ENCODE results near the gene CD177. TPM values are rescaled to one million over a fixed set of nuclear protein-coding genes. Genes with fewer than 3 reads are reported as not detected.
A peak's percentile ranks its signal among the peaks of the same experiment; 100 is the strongest.

Gene CD177
- total and polyA plus RNA-seq, 2 of the 8 experiments (the other 6 are each of a cell fraction or from before 2014, with no cell fraction given): 3.4 to 10.0 TPM

- H3K4me1 ChIP-seq (replicated peaks in 1 of 4; ENCODE audit: control insufficient read depth in 3 of 4, insufficient read depth in 4 of 4, low read length in 3 of 4): peaks cover 0 to 3% (median under 1%) of the 10 kb centered on the region in 4 experiments; a peak in 2 of 7 replicates
- H4K8ac ChIP-seq (ENCODE audit: extremely low read depth, insufficient read depth, low read length): no peak overlapping the region
- DNase-seq (ENCODE audit: low read depth in 1 of 2, low spot score in 2 of 2): peak; percentile 17 to 92
- POLR2A ChIA-PET (ENCODE audit: partially characterized antibody): interaction anchor here (0.7 kb wide), 1 partner anchor 15 kb away, joined by 3 read pairs; no protein-coding TSS in a partner anchor
- H2BK120ac ChIP-seq (replicated peaks; ENCODE audit: low read depth, low read length): no peak overlapping the region
- 27% methylated on average over 27 of the region's 27 CpGs; no CpG with 5 or more reads in 1 of the 2 experiments for WGBS, 2 experiments (ENCODE audit: extremely low coverage in 1 of 2, insufficient coverage in 1 of 2, insufficient read length in 1 of 2, insufficient replicate concordance in 2 of 2, low coverage in 1 of 2, low lambda C conversion rate in 2 of 2, missing lambda C conversion rate in 1 of 2)
- no peak overlapping the region for H4K5ac ChIP-seq (ENCODE audit: insufficient read length, low read depth, low read length)
- no peak overlapping the region for H3K56ac ChIP-seq (replicated peaks; ENCODE audit: insufficient read length, low read depth, low read length)
- H3K9me3 ChIP-seq (ENCODE audit: insufficient read depth in 2 of 2, low read depth in 1 of 2, low read length in 1 of 2): peaks cover 0 to 7% of the 10 kb centered on the region in 2 experiments; a peak in 1 of 4 replicates
- no peak overlapping the region for H3K9ac ChIP-seq (replicated peaks in 1 of 4; ENCODE audit: extremely low read depth in 1 of 4, low read depth in 3 of 4, low read length in 3 of 4)
- no peak overlapping the region for H3K18ac ChIP-seq (ENCODE audit: extremely low read depth, low read length)
- H3K27ac ChIP-seq (ENCODE audit: low read depth, low read length): no peak overlapping the region
- H3K4me2 ChIP-seq (ENCODE audit: insufficient read depth in 1 of 2, low read depth in 2 of 2, low read length in 2 of 2): peak overlapping the region in 1 of 2 experiments; percentile 69; a peak in 3 of 4 replicates
- H2AFZ ChIP-seq (ENCODE audit: low read length): peak overlapping the region; percentile 95
- H4K20me1 ChIP-seq (replicated peaks in 1 of 2; ENCODE audit: control insufficient read depth in 1 of 2, insufficient read depth in 2 of 2, low read length in 2 of 2): no peaks in the 10 kb centered on the region
- H3K36me3 ChIP-seq (ENCODE audit: control insufficient read depth in 2 of 4, insufficient read depth in 4 of 4, low read length in 3 of 4): no peaks in the 10 kb centered on the region
- H2BK5ac ChIP-seq (ENCODE audit: low read depth, low read length): 0 out of 2 replicates have a peak overlapping the region, but pooled peaks have one; percentile 16
- no peak overlapping the region for H3K23ac ChIP-seq (ENCODE audit: insufficient read length)
- no peaks in the 10 kb centered on the region for H3K23me2 ChIP-seq (ENCODE audit: low read depth, low read length)
- no peak overlapping the region for H2AK5ac ChIP-seq (ENCODE audit: low read depth, low read length)
- CTCF ChIA-PET (ENCODE audit: partially characterized antibody): no interaction called here
- no peak overlapping the region for H2BK15ac ChIP-seq (ENCODE audit: low read length)
- no peak overlapping the region for H3K14ac ChIP-seq (ENCODE audit: insufficient read length)
- FAIRE-seq: peak; percentile 90
- no peaks in the 10 kb centered on the region for H3K79me1 ChIP-seq (ENCODE audit: low read depth, low read length)
- H3K79me2 ChIP-seq (ENCODE audit: control insufficient read depth in 1 of 2, insufficient read depth in 2 of 2, low read length in 2 of 2): no peaks in the 10 kb centered on the region
- peak overlapping the region in 2 of 4 experiments; percentile 23 to 50; a peak in 5 of 8 replicates for H3K4me3 ChIP-seq (ENCODE audit: extremely low read depth in 1 of 4, insufficient read depth in 2 of 4, low read depth in 3 of 4, low read length in 4 of 4)
- H3K4ac ChIP-seq (replicated peaks; ENCODE audit: insufficient read length, low read depth, low read length): no peak overlapping the region
- no peak overlapping the region for H4K91ac ChIP-seq (replicated peaks; ENCODE audit: insufficient read length, low read length)
- H2BK20ac ChIP-seq (ENCODE audit: low read length): 0 out of 2 replicates have a peak overlapping the region, but pooled peaks have one; percentile 32
- no peaks in the 10 kb centered on the region for H3K27me3 ChIP-seq (replicated peaks in 1 of 4; ENCODE audit: control insufficient read depth in 3 of 4, extremely low read depth in 1 of 4, insufficient read depth in 3 of 4, low read length in 3 of 4)
- H2BK12ac ChIP-seq (ENCODE audit: low read depth, low read length): peak overlapping the region; percentile 71; the same call in 1 of the 2 replicates
- 0 out of 2 replicates have a peak, but pooled peaks have one; percentile 34 for TF ChIP-seq YY1 (IDR thresholded peaks at IDR 0.05; ENCODE audit: low read depth, low read length)
- TF ChIP-seq POLR2AphosphoS5 (IDR thresholded peaks at IDR 0.05; ENCODE audit: low read depth, low read length): no peak
- no peak for TF ChIP-seq TBP (IDR thresholded peaks at IDR 0.05; ENCODE audit: low read depth, low read length)
- TF ChIP-seq SP2 (IDR thresholded peaks at IDR 0.05; ENCODE audit: low read length): no peak
- no peak for TF ChIP-seq TEAD4 (IDR thresholded peaks at IDR 0.05; ENCODE audit: low read depth, low read length)
- TF ChIP-seq RXRA (IDR thresholded peaks at IDR 0.05; ENCODE audit: insufficient read depth, low read depth, low read length): no peak
- no peak for TF ChIP-seq CBX5 (IDR thresholded peaks at IDR 0.05; ENCODE audit: low read depth, low read length)
- no peak for TF ChIP-seq SP4 (IDR thresholded peaks at IDR 0.05; ENCODE audit: low read length)
- no peak for TF ChIP-seq CEBPB (IDR thresholded peaks at IDR 0.05; ENCODE audit: low read depth, low read length)
- TF ChIP-seq EP300 (IDR thresholded peaks at IDR 0.05; ENCODE audit: borderline replicate concordance in 1 of 2, low read depth in 2 of 2, low read length in 2 of 2): no peak
- no peak for TF ChIP-seq EGR1 (IDR thresholded peaks at IDR 0.05; ENCODE audit: borderline replicate concordance, low read depth, low read length)
- TF ChIP-seq CTBP2 (IDR thresholded peaks at IDR 0.05; ENCODE audit: borderline replicate concordance, insufficient read depth, insufficient read length, low read length): no peak
- no peak for TF ChIP-seq FOSL1 (IDR thresholded peaks at IDR 0.05; ENCODE audit: insufficient read depth, low read depth, low read length)
These were observed 36.7 kb upstream of the CD177 start for GRCh38 chr19:43316591-43317319.
